BLaER1 (cell line): ENCODE data around the gene EVX2.

Experiments
- H3K27ac ChIP-seq: shearing (Covaris generic); formaldehyde crosslinking; 2 replicates; pipeline ENCODE4 v1.8.1; 2022
- H3K27me3 ChIP-seq: shearing (Covaris generic); formaldehyde crosslinking; 2 replicates; pipeline ENCODE4 v1.8.1; 2022
- H3K36me3 ChIP-seq: shearing (Covaris generic); formaldehyde crosslinking; 2 replicates; pipeline ENCODE4 v1.8.1; 2022
- H3K4me1 ChIP-seq: shearing (Covaris generic); formaldehyde crosslinking; 2 replicates; pipeline ENCODE4 v1.8.1; 2022
- H3K4me2 ChIP-seq: shearing (Covaris generic); formaldehyde crosslinking; 2 replicates; pipeline ENCODE4 v1.8.1; 2022
- H3K4me3 ChIP-seq: shearing (Covaris generic); formaldehyde crosslinking; 2 replicates; pipeline ENCODE4 v1.8.1; 2022
- H3K9ac ChIP-seq: shearing (Covaris generic); formaldehyde crosslinking; 2 replicates; pipeline ENCODE4 v1.8.1; 2022
- H3K9me3 ChIP-seq: shearing (Covaris generic); formaldehyde crosslinking; 2 replicates; pipeline ENCODE4 v1.8.1; 2022
- H4K20me1 ChIP-seq: shearing (Covaris generic); formaldehyde crosslinking; 2 replicates; pipeline ENCODE4 v1.8.1; 2022
- Cebpa-rat ChIP-seq: shearing (Covaris generic); IDR thresholded peaks from 2 replicates; pipeline ENCODE4 v1.8.1; 2022

Gene EVX2

DNA sequence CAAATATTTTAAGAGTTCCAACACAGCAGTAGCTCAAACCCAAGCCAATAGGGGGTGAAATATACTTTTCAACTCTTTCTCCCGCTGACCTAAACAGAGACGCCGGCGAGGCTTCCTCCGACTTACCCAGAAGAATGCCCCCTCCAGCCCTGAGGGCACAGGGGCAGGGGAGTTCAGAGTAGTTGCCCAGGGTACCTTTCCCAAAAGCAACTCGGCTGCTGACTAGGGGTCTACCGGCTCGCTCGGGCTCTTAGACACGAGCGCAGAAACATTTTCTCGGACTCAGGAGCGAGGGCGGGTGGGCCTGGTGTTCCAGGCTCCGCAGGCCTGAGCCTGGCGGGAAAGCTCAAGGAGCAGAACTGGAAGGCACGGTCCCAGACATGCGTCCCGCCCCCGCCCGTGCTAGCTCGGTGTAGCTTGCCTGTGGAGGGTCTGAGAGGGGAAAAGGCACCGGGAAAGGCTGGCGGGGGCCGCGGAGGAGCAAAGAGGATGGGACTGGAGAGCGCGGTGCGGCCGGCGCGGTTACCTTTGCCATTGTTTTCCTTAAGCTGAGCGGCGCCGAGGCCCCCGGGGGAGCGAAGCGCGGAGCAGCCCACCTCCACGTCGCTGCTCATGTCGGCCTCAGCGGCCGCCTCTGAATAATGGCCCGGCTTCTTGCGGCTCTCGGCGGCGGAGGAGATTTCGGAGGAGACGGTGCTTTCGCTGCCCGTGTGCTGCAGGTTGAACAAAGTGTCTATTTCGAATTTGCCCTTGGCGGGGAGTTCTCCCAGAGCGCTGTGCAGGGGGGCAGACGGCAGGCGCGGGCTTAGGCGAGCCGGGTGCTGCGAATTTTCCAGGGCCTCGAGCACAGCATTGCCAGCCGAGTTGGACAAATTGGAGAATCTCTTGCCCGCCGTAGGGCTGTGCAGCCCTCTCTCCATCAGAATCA, 674 bp downstream of the EVX2 start:
- H3K4me1 ChIP-seq: 0 out of 2 replicates have a peak, but pooled peaks cover 7% of the 10 kb centered on the region
- no peak overlapping the region for H3K27ac ChIP-seq
- H3K36me3 ChIP-seq: no peaks in the 10 kb centered on the region
- no peak for TF ChIP-seq Cebpa-rat
- peaks cover 80% of the 10 kb centered on the region for H4K20me1 ChIP-seq
- H3K9ac ChIP-seq: no peak overlapping the region
- peaks cover 78% of the 10 kb centered on the region for H3K9me3 ChIP-seq
- H3K4me2 ChIP-seq: no peak overlapping the region
- H3K4me3 ChIP-seq: peak overlapping the region; percentile 38; the same call in 1 of the 2 replicates
- peaks cover 100% of the 10 kb centered on the region for H3K27me3 ChIP-seq

DNA sequence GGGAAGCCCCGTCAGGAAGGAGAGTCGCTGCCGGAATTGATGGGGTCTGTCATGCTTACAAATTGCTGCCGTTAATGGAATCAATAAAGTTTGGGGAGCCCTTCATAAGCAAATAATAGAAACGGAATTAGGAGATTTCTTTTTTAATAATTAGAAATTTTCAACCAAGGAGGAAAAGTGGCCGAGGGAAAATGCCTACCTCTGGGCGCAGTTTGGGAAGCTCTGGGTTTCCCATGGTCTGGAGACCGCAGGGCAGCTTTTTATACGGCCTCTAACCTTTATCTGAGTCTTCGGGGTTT, 1.3 kb downstream of the EVX2 start:
- no peak overlapping the region for H3K27ac ChIP-seq
- peak overlapping the region; percentile 38 for H3K4me3 ChIP-seq
- no peak overlapping the region for H3K9ac ChIP-seq
- TF ChIP-seq Cebpa-rat: no peak
- H3K27me3 ChIP-seq: peaks cover 100% of the 10 kb centered on the region
- H3K4me2 ChIP-seq: no peak overlapping the region
- peaks cover 74% of the 10 kb centered on the region for H4K20me1 ChIP-seq
- H3K4me1 ChIP-seq: 0 out of 2 replicates have a peak, but pooled peaks cover 7% of the 10 kb centered on the region
- H3K9me3 ChIP-seq: peaks cover 78% of the 10 kb centered on the region
- H3K36me3 ChIP-seq: no peaks in the 10 kb centered on the region

DNA sequence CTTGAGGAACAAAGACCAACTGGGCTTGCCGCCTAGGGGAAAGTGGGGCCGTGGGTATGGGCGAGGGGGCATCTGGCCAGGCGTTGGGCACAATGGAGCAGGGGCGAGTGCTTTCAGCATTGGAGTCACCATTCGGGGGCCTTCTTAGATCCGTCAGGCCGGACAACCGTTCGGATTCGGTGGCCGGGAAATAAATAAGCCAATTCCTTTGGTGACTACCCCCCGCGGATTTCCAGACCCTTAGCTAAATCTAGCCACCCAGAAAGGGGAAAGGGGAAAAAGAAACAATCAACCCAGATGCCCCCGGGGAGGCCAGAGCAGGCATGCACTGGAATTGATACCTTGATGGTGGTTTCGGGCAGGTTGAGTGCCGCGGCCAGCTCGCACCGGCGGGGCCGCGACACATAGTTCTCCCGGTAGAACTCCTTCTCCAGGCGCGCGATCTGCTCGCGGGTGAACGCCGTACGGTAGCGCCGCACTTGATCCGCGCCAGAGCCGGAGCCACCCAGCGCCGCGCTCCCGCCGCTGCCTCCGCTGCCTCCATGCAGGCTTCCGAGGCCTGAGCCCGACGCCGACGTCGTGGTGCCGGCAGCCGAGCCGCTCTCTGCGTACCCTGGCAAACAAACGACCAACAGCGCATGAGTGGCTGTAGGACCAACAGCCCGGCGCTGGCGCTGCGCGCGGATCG, 1.8 kb downstream of the EVX2 start:
- no peak overlapping the region for H3K9ac ChIP-seq
- 0 out of 2 replicates have a peak, but pooled peaks cover 7% of the 10 kb centered on the region for H3K4me1 ChIP-seq
- no peak overlapping the region for H3K4me2 ChIP-seq
- H3K36me3 ChIP-seq: no peaks in the 10 kb centered on the region
- H4K20me1 ChIP-seq: peaks cover 74% of the 10 kb centered on the region
- no peak for TF ChIP-seq Cebpa-rat
- H3K4me3 ChIP-seq: peak overlapping the region; percentile 38
- H3K9me3 ChIP-seq: peaks cover 78% of the 10 kb centered on the region
- no peak overlapping the region for H3K27ac ChIP-seq
- H3K27me3 ChIP-seq: peaks cover 100% of the 10 kb centered on the region

DNA sequence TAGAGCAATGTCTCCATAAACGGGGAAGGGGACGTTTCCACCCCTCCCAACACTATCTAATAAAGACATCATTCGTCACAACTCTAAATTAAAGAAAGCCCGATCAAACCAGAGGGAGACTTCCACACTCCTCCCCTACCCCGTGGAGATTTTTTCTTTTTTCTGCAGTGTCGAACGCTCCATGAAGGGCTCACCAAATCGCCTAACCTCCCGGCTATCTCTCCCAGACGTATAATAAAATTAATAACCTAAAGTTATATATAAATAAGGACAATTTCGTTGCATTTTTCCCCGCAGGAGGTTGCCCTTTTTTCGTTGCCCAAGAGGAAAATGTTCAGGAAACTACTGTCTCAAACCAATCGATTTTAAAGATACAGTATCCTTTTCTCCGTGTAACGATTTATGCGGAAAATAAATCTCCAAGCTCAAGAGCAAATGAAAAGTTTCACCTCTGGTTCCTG, 2.4 kb downstream of the EVX2 start:
- peaks cover 78% of the 10 kb centered on the region for H3K9me3 ChIP-seq
- no peak for TF ChIP-seq Cebpa-rat
- no peak overlapping the region for H3K9ac ChIP-seq
- no peak overlapping the region for H3K4me2 ChIP-seq
- H3K4me3 ChIP-seq: peak overlapping the region; percentile 38; the same call in 1 of the 2 replicates
- peaks cover 100% of the 10 kb centered on the region for H3K27me3 ChIP-seq
- peaks cover 74% of the 10 kb centered on the region for H4K20me1 ChIP-seq
- H3K36me3 ChIP-seq: no peaks in the 10 kb centered on the region
- H3K27ac ChIP-seq: no peak overlapping the region
- 0 out of 2 replicates have a peak, but pooled peaks cover 7% of the 10 kb centered on the region for H3K4me1 ChIP-seq

DNA sequence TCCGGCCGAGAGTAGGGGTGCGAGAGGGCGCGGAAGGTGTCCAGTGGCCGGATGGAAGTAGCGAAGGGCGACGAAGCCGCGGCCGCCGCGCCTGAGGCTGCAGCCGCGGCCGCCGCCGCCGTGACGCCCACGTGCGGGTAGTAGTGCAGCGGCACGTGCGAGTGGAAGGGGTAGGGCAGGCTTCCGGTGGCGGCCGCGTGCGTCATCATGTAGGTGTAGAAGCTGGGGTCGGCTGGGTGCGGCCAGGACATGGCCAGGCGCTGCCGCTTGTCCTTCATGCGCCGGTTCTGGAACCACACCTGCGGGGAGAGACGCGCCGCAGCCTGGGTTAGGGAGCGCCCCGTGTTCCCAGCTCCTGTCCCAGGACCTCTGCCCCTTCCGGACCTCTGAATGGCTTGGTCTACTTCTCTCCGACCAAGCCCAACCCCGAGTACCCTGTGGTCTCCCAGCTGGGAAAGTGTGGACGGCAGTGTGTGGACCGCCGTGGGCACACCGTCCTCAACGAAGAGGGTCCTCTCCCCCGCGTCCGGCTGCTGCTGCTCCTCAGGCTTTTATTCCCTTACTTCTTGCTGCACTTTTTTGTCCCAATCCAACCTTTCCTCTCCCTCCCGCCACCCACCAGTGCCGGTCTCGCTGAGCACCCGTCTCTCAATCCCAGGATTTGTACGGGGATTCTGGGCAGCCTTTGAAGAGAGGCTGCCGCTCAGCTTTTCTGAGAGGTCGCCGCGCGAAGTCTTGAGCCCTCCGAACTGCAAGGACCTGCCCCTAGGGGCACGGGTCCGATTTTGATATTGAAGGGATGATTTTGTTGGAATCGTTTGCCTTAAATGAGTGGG, 3.0 kb downstream of the EVX2 start:
- Histone ChIP-seq H3K27me3 (peaks cover 100% of the 10 kb centered on the region), H3K4me1 (0 out of 2 replicates have a peak, but pooled peaks cover 7% of the 10 kb centered on the region), H3K27ac (no peak overlapping the region), H3K4me2 (no peak overlapping the region), H4K20me1 (peaks cover 74% of the 10 kb centered on the region), H3K36me3 (no peaks in the 10 kb centered on the region), H3K4me3 (peak overlapping the region; percentile 31), H3K9me3 (peaks cover 75% of the 10 kb centered on the region), H3K9ac (no peak overlapping the region)
- no peak for TF ChIP-seq Cebpa-rat

DNA sequence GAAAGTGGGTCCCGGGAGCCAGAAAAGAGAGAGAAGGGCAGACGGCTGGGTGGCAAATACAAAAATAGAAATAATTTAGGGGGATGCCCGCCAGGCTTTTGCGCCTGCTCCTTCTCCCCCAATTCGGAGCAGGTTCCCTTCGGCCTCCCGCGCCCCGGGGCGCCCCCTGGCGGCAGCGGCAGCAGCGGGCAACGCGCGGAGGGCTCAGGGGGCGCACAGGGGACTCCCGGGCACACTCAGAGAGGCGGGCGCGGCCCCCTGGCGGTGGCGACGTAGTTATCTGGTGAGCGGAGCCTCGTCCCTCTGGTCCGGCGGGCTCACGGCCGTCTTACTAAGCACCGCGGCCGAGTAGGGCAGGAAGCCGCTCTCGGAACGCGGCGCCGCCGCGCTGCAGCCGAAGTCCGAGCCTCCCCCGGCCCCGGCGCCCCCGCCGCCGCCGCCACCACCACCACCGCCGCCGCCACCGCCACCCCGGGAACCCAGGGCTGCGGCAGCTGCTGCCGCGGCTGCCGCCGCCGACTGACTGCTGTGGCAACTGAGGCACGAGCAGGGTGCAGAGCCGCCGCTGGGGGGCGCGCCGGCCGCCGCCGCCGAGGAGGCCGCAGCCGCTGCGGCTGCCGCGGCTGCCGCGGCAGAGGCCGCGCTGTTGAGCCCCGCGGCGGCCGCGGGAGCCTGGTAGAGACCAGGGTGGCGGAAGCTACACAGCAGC, 3.8 kb downstream of the EVX2 start:
- Histone ChIP-seq H3K4me2 (peak overlapping the region; percentile 36), H3K27me3 (peaks cover 100% of the 10 kb centered on the region), H3K36me3 (no peaks in the 10 kb centered on the region), H3K27ac (no peak overlapping the region), H4K20me1 (peaks cover 74% of the 10 kb centered on the region), H3K9me3 (peaks cover 67% of the 10 kb centered on the region), H3K9ac (no peak overlapping the region), H3K4me1 (0 out of 2 replicates have a peak, but pooled peaks cover 7% of the 10 kb centered on the region), H3K4me3 (peak overlapping the region; percentile 31)
- no peak for TF ChIP-seq Cebpa-rat

DNA sequence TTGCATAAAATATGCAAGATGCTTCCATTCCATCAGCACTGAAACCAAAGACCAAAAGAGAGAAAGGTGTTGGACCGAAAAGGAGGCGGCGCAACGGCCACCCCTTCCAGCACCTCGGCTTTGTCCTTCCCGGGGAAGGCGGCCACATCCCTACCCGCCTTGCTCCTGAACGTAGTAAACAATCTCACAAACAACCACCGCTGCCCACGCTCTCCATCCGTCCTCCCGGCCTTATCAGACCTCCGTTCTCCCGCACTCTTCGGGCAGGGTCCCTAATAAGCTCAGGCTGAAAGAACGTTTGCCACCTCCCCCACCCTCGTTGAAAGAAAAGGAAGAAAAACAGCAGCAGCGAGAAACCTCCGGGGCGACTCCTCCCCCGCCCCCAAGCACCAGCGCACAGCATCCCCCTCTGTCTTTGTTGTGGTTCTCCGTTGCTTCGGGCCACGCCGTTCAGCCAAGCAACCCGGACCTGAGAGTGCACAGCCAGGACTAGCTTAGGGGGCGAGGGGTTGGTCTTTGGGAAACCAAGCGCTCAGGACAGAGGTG, 4.4 kb downstream of the EVX2 start:
- Histone ChIP-seq H3K36me3 (no peaks in the 10 kb centered on the region), H3K4me2 (peak overlapping the region; percentile 36), H4K20me1 (peaks cover 74% of the 10 kb centered on the region), H3K9ac (no peak overlapping the region), H3K27me3 (peaks cover 100% of the 10 kb centered on the region), H3K9me3 (peaks cover 61% of the 10 kb centered on the region), H3K4me3 (peak overlapping the region; percentile 22; the same call in 1 of the 2 replicates), H3K4me1 (0 out of 2 replicates have a peak, but pooled peaks cover 7% of the 10 kb centered on the region), H3K27ac (no peak overlapping the region)
- no peak for TF ChIP-seq Cebpa-rat

DNA sequence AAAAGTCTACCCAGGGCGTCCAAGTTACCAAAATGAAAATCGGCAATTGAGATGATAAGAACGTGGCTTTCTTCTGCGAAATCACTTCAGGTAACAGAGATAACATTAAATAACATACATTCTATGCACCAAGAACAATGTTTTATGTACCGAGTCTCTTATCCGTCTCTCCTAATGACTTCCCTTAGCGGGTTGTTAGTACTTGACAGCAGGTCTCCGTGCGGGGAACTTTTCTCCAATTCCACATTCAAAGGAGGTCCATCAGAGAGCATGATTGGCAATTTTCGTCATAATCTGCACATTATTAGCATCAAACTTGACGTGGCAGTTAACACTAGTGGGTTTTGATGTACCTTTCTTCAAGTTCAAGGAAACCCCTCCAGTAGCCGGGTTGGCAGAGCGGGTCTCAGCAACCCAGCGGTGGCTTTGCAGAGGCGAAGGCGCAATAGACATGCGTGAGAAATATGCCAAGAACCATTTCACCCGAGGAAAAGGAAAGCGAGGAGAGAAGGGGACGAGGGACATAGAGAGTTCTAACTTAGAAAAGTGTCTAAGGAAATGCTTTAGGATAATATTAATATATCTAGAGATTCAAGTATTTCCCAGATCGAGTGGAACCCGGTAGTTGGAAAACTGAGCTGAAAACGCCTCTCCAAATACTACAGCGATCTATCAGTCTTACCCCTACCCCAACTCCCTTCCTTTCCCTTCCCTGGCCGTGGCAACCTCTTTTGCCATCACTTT, 5.0 kb downstream of the EVX2 start:
- peak overlapping the region; percentile 22; the same call in 1 of the 2 replicates for H3K4me3 ChIP-seq
- H3K4me2 ChIP-seq: no peak overlapping the region

More for the DNA sequence above, 5.0 kb downstream of the EVX2 start:
- no peak overlapping the region for H3K9ac ChIP-seq
- no peak overlapping the region for H3K27ac ChIP-seq
- H3K4me1 ChIP-seq: 0 out of 2 replicates have a peak, but pooled peaks cover 7% of the 10 kb centered on the region
- peaks cover 71% of the 10 kb centered on the region for H4K20me1 ChIP-seq
- H3K27me3 ChIP-seq: peaks cover 100% of the 10 kb centered on the region
- TF ChIP-seq Cebpa-rat: no peak
- no peaks in the 10 kb centered on the region for H3K36me3 ChIP-seq
- peaks cover 54% of the 10 kb centered on the region for H3K9me3 ChIP-seq
